Fibroblast of skin of scalp (primary cell): ENCODE data around the gene TUBGCP2.
"Not testable (repeated sequence)": the region's sequence is repeated elsewhere in the genome, so short reads cannot be mapped to it uniquely, and the experiment has no call there.

ENCODE experiments used
- DNase-seq: peaks from one replicate; pipeline ENCODE4 v3.0.0-alpha.2; 2013

Gene TUBGCP2

GRCh38 chr10:133242611-133243356 is 65.9 kb downstream of the TUBGCP2 start:
- DNase-seq: no peak

GRCh38 chr10:133241501-133242205 is 67.0 kb downstream of the TUBGCP2 start:
- no peak for DNase-seq

- no peak for DNase-seq
These were observed 68.7 kb downstream of the TUBGCP2 start for GRCh38 chr10:133239990-133240389.

GRCh38 chr10:133238466-133238804 is 70.2 kb downstream of the TUBGCP2 start:
- no peak for DNase-seq

GRCh38 chr10:133237588-133238465 is 70.8 kb downstream of the TUBGCP2 start, which contains the start of gene VENTX:
Gene VENTX (plus strand): TSS chr10:133237855. CDS start chr10:133237915, 60 bp downstream.
- DNase-seq: no peak

- DNase-seq: no peak
These were observed 71.5 kb downstream of the TUBGCP2 start for GRCh38 chr10:133237241-133237587.

- DNase-seq: no peak
These were observed 72.1 kb downstream of the TUBGCP2 start for GRCh38 chr10:133236401-133237240.

GRCh38 chr10:133235932-133236331 is 72.7 kb downstream of the TUBGCP2 start:
- no peak for DNase-seq

GRCh38 chr10:133235265-133235855 is 73.3 kb downstream of the TUBGCP2 start:
- no peak for DNase-seq

- not testable (repeated sequence) for DNase-seq
These were observed 73.9 kb downstream of the TUBGCP2 start for GRCh38 chr10:133234796-133235195.

GRCh38 chr10:133231946-133232574 is 76.6 kb downstream of the TUBGCP2 start:
- no peak for DNase-seq

- DNase-seq: no peak
These were observed 77.3 kb downstream of the TUBGCP2 start for GRCh38 chr10:133231244-133231945.

- DNase-seq: no peak
These were observed 78.1 kb downstream of the TUBGCP2 start for GRCh38 chr10:133230387-133231195.

GRCh38 chr10:133230044-133230361 is 78.7 kb downstream of the TUBGCP2 start, which contains the start of gene UTF1:
Gene UTF1 (plus strand): TSS chr10:133230217. CDS start chr10:133230289, 72 bp downstream.
- no peak for DNase-seq

- no peak for DNase-seq
These were observed 79.2 kb downstream of the TUBGCP2 start for GRCh38 chr10:133229265-133230043.
